Measurements from ENCODE around the gene ZNF329. TPM values are rescaled to one million over a fixed set of nuclear protein-coding genes. Genes with fewer than 3 reads are reported as not detected.

Gene ZNF329
- total and polyA plus RNA-seq, 9 of the 15 experiments (the other 6 are each of a cell fraction or from before 2014, with no cell fraction given), result 0.21 to 3.6 (median 2.2) TPM

- TF ChIP-seq MED1 (CRISPR knock-in tag; IDR thresholded peaks at IDR 0.05; ENCODE audit: borderline replicate concordance), result no peak
- no peak for TF ChIP-seq MCM7 (IDR thresholded peaks at IDR 0.05)
- TF ChIP-seq CHD4 (IDR thresholded peaks at IDR 0.05; ENCODE audit: insufficient read depth, insufficient replicate concordance, low read depth, low read length, poor library complexity, severe bottlenecking), result no peak
- no peak for TF ChIP-seq CREBBP (IDR thresholded peaks at IDR 0.05; ENCODE audit: low read depth, low read length)
- TF ChIP-seq RCOR1 (IDR thresholded peaks at IDR 0.05; ENCODE audit: borderline replicate concordance in 1 of 2, low read depth in 2 of 2, low read length in 2 of 2), result no peak
- no peak for TF ChIP-seq ZNF3 (CRISPR knock-in tag; IDR thresholded peaks at IDR 0.05)
- TF ChIP-seq RFX7 (CRISPR knock-in tag; IDR thresholded peaks at IDR 0.05), result no peak
- peak; percentile 88 for TF ChIP-seq GMEB1 (CRISPR knock-in tag; IDR thresholded peaks at IDR 0.05)
- no peak for TF ChIP-seq NFE2L1 (tag; IDR thresholded peaks at IDR 0.05; ENCODE audit: borderline replicate concordance, low read depth)
- TF ChIP-seq CHAMP1 (IDR thresholded peaks at IDR 0.05), result no peak
- TF ChIP-seq MLX (CRISPR knock-in tag; conservative IDR thresholded peaks at IDR 0.05), result no peak
- TF ChIP-seq ZNF766 (CRISPR knock-in tag; conservative IDR thresholded peaks at IDR 0.05), result no peak
- TF ChIP-seq ARID3B (CRISPR knock-in tag; IDR thresholded peaks at IDR 0.05; ENCODE audit: borderline replicate concordance), result no peak
- no peak for TF ChIP-seq BRF1 (IDR thresholded peaks at IDR 0.05; ENCODE audit: borderline replicate concordance, extremely low read depth, insufficient read length)
- no peak for TF ChIP-seq SMARCB1 (IDR thresholded peaks at IDR 0.05; ENCODE audit: insufficient read length, low read depth)
- no peak for TF ChIP-seq FOXO4 (CRISPR knock-in tag; IDR thresholded peaks at IDR 0.05)
- TF ChIP-seq FOXJ3 (CRISPR knock-in tag; IDR thresholded peaks at IDR 0.05), result peak; percentile 96
- no peak for TF ChIP-seq EP400 (IDR thresholded peaks at IDR 0.05)
- TF ChIP-seq NCOA1 (IDR thresholded peaks at IDR 0.05; ENCODE audit: low read depth), result no peak
Observed at GRCh38 chr19:58097781-58098681, 52.6 kb downstream of the ZNF329 start, which contains the start of gene ZSCAN18 (continued).

Measured in K562 (cell line).